K562 (cell line): ENCODE results near the gene DPEP1. TPM values are rescaled to one million over a fixed set of nuclear protein-coding genes. Genes with fewer than 3 reads are reported as not detected.
A peak's percentile ranks its signal among the peaks of the same experiment; 100 is the strongest.

Source experiments
- GABPB1 ChIP-seq: sonication (generic); formaldehyde crosslinking; IDR thresholded peaks from 2 replicates; pipeline ENCODE4 v1.8.0; 2022; ENCODE audit warnings: mild to moderate bottlenecking, missing genetic modification reagents
- NFIC ChIP-seq: fragments of 450-650 bp; IDR thresholded peaks from 2 replicates; pipeline ENCODE4 v1.6.1; 2017; ENCODE audit warnings: mild to moderate bottlenecking, inconsistent platforms
- NR2C2 ChIP-seq, 2 experiments: fragments of 200-800 bp in 1 of 2; sonication (Bioruptor generic) in 1 of 2; sonication (generic) in 1 of 2; formaldehyde crosslinking in 1 of 2; IDR thresholded peaks; 2 replicates each; pipeline versions ENCODE4 v1.6.1 to v1.8.0; 2016 to 2022; ENCODE audit warnings: mild to moderate bottlenecking in 1 of 2, missing compliant biosample characterization in 1 of 2, missing genetic modification characterization in 1 of 2, missing genetic modification reagents in 1 of 2
- ZNF584 ChIP-seq: fragments of 200-800 bp; sonication (Bioruptor generic); IDR thresholded peaks from 2 replicates; pipeline ENCODE4 v1.6.1; 2016; ENCODE audit warnings: low read depth, mild to moderate bottlenecking, missing genetic modification characterization, missing compliant biosample characterization
- polyA plus RNA-seq, 8 experiments: library from polyadenylated mRNA; depleted of rRNA in 4 of 8; stranded (reverse) in 5 of 8; unstranded in 3 of 8; fragments of >200 nt; fragmentation: Nextera tagmentation in 2 of 8; fragmentation: Illumina TruSeq in 1 of 8; extraction: Ambion mirVana in 2 of 8; extraction: Trizol in 1 of 8; gene quantifications; 2 replicates each; pipeline versions ENCODE4 v1.2.1 to v1.2.3, GENCODE V29; 2011 to 2014; ENCODE audit warnings: inconsistent platforms in 1 of 8, missing spikeins in 1 of 8
- total RNA-seq, 7 experiments: library from RNA; depleted of rRNA in 6 of 7; stranded (reverse); fragments of >200 nt in 6 of 7; fragmentation: Illumina TruSeq in 2 of 7; extraction: Trizol in 2 of 7; gene quantifications; 2 replicates each; pipeline versions ENCODE4 v1.2.1 to v1.2.3, GENCODE V29; 2011 to 2021; ENCODE audit warnings: low replicate concordance in 1 of 7
- TF ChIP-seq, protein P1 (sequence below), 2 experiments: fragments of 450-650 bp; conservative IDR thresholded peaks; 2 replicates each; pipeline ENCODE4 v1.6.1; 2017; ENCODE audit warnings: mild to moderate bottlenecking in 2 of 2, moderate library complexity in 2 of 2
- TF ChIP-seq, protein P2 (sequence below): fragments of 450-650 bp; IDR thresholded peaks from 2 replicates; pipeline ENCODE4 v1.6.1; 2016; ENCODE audit warnings: low read depth
- TF ChIP-seq, protein P3 (sequence below): fragments of 250-450 bp; sonication (Bioruptor Pico); IDR thresholded peaks from 2 replicates; pipeline ENCODE4 v1.9.0; 2021; ENCODE audit warnings: mild to moderate bottlenecking, inconsistent platforms
- TF ChIP-seq, protein P4 (sequence below): fragments of 250-450 bp; sonication (Bioruptor Pico); IDR thresholded peaks from 2 replicates; pipeline ENCODE4 v1.9.0; 2021; ENCODE audit warnings: mild to moderate bottlenecking
- TF ChIP-seq, protein P5 (sequence below): IDR thresholded peaks from 2 replicates; pipeline ENCODE4 v1.6.1; 2011; ENCODE audit not compliant: insufficient read length; ENCODE audit errors: extremely low read depth
- TF ChIP-seq, protein P6 (sequence below): fragments of 450-650 bp; formaldehyde crosslinking; conservative IDR thresholded peaks from 2 replicates; pipeline ENCODE4 v1.4.0; 2022; ENCODE audit warnings: mild to moderate bottlenecking, missing genetic modification characterization

DPEP1 gene
- total and polyA plus RNA-seq, 9 of the 15 experiments (the other 6 are each of a cell fraction or from before 2014, with no cell fraction given), result 0.14 to 0.31 (median 0.20) TPM; not detected in 6

DNA sequence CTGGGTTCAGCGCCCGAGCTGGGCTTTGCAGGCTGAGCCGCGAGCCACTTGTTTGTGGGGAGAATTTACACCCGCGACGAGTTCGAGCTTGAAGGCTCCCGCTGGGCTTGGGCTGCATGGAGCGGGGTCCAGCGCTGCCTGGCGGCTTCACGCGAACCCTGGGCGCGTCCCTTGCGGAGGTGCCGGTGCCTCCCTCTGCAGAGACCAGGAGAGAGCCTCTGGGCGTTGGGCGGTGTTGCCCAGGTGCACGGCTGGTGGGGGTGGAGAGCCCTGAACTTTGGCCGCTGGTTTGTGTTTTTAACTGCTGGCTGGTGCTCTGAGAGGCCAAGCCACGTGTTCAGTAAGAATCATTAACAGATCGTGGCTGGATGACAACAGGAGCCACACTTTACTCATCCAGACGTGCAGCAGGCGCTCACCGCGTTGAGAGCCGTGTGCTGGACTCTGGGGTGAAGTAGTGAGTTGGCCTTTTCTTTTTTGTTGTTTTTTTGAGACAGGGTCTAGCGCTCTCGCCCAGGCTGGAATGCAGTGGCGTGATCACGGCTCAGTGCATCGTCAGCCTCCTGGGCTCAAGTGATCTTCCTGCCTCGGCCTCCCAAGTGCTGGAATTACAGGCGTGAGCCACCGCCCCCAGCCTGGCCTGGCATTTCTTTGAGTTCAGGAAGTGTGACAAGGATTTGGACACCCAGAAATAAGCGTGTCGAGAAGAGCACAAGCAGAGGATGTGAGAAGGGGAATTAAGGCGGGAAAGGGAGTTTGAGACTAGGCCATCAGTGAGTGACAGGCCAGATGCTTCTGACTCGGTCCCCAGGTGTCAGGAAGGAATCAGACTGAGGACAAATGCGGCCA is 73.9 kb downstream of the DPEP1 start (continued):
- TF ChIP-seq, protein P1, sequence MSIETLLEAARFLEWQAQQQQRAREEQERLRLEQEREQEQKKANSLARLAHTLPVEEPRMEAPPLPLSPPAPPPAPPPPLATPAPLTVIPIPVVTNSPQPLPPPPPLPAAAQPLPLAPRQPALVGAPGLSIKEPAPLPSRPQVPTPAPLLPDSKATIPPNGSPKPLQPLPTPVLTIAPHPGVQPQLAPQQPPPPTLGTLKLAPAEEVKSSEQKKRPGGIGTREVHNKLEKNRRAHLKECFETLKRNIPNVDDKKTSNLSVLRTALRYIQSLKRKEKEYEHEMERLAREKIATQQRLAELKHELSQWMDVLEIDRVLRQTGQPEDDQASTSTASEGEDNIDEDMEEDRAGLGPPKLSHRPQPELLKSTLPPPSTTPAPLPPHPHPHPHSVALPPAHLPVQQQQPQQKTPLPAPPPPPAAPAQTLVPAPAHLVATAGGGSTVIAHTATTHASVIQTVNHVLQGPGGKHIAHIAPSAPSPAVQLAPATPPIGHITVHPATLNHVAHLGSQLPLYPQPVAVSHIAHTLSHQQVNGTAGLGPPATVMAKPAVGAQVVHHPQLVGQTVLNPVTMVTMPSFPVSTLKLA (conservative IDR thresholded peaks at IDR 0.05), result peak; percentile 5 to 64; a peak in 3 of 4 replicates
- TF ChIP-seq, protein P2, sequence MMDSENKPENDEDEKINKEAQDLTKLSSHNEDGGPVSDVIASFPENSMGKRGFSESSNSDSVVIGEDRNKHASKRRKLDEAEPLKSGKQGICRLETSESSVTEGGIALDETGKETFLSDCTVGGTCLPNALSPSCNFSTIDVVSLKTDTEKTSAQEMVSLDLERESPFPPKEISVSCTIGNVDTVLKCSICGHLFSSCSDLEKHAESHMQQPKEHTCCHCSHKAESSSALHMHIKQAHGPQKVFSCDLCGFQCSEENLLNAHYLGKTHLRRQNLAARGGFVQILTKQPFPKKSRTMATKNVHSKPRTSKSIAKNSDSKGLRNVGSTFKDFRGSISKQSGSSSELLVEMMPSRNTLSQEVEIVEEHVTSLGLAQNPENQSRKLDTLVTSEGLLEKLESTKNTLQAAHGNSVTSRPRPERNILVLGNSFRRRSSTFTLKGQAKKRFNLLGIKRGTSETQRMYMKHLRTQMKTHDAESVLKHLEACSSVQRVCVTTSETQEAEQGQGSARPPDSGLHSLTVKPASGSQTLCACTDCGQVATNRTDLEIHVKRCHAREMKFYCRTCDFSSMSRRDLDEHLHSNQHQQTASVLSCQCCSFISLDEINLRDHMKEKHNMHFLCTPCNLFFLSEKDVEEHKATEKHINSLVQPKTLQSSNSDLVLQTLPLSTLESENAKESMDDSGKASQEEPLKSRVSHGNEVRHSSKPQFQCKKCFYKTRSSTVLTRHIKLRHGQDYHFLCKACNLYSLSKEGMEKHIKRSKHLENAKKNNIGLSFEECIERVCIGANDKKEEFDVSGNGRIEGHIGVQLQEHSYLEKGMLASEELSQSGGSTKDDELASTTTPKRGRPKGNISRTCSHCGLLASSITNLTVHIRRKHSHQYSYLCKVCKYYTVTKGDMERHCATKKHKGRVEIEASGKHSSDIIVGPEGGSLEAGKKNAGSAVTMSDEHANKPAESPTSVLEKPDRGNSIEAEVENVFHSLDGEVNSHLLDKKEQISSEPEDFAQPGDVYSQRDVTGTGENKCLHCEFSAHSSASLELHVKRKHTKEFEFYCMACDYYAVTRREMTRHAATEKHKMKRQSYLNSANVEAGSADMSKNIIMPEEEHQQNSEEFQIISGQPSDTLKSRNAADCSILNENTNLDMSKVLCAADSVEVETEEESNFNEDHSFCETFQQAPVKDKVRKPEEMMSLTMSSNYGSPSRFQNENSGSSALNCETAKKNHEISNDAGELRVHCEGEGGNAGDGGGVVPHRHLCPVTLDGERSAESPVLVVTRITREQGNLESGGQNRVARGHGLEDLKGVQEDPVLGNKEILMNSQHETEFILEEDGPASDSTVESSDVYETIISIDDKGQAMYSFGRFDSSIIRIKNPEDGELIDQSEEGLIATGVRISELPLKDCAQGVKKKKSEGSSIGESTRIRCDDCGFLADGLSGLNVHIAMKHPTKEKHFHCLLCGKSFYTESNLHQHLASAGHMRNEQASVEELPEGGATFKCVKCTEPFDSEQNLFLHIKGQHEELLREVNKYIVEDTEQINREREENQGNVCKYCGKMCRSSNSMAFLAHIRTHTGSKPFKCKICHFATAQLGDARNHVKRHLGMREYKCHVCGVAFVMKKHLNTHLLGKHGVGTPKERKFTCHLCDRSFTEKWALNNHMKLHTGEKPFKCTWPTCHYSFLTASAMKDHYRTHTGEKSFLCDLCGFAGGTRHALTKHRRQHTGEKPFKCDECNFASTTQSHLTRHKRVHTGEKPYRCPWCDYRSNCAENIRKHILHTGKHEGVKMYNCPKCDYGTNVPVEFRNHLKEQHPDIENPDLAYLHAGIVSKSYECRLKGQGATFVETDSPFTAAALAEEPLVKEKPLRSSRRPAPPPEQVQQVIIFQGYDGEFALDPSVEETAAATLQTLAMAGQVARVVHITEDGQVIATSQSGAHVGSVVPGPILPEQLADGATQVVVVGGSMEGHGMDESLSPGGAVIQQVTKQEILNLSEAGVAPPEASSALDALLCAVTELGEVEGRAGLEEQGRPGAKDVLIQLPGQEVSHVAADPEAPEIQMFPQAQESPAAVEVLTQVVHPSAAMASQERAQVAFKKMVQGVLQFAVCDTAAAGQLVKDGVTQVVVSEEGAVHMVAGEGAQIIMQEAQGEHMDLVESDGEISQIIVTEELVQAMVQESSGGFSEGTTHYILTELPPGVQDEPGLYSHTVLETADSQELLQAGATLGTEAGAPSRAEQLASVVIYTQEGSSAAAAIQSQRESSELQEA, result no peak
- TF ChIP-seq NFIC, result no peak
- TF ChIP-seq, protein P3, sequence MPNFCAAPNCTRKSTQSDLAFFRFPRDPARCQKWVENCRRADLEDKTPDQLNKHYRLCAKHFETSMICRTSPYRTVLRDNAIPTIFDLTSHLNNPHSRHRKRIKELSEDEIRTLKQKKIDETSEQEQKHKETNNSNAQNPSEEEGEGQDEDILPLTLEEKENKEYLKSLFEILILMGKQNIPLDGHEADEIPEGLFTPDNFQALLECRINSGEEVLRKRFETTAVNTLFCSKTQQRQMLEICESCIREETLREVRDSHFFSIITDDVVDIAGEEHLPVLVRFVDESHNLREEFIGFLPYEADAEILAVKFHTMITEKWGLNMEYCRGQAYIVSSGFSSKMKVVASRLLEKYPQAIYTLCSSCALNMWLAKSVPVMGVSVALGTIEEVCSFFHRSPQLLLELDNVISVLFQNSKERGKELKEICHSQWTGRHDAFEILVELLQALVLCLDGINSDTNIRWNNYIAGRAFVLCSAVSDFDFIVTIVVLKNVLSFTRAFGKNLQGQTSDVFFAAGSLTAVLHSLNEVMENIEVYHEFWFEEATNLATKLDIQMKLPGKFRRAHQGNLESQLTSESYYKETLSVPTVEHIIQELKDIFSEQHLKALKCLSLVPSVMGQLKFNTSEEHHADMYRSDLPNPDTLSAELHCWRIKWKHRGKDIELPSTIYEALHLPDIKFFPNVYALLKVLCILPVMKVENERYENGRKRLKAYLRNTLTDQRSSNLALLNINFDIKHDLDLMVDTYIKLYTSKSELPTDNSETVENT (CRISPR knock-in tag), result no peak
- TF ChIP-seq NR2C2 (CRISPR knock-in tag; IDR thresholded peaks at IDR 0.05), result no peak
- peak; percentile 70 for TF ChIP-seq NR2C2 (tag; IDR thresholded peaks at IDR 0.05)
- TF ChIP-seq, protein P4, sequence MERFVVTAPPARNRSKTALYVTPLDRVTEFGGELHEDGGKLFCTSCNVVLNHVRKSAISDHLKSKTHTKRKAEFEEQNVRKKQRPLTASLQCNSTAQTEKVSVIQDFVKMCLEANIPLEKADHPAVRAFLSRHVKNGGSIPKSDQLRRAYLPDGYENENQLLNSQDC, result no peak
- TF ChIP-seq, protein P5, sequence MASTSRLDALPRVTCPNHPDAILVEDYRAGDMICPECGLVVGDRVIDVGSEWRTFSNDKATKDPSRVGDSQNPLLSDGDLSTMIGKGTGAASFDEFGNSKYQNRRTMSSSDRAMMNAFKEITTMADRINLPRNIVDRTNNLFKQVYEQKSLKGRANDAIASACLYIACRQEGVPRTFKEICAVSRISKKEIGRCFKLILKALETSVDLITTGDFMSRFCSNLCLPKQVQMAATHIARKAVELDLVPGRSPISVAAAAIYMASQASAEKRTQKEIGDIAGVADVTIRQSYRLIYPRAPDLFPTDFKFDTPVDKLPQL, result no peak
- TF ChIP-seq ZNF584 (CRISPR knock-in tag), result no peak
- TF ChIP-seq, protein P6, sequence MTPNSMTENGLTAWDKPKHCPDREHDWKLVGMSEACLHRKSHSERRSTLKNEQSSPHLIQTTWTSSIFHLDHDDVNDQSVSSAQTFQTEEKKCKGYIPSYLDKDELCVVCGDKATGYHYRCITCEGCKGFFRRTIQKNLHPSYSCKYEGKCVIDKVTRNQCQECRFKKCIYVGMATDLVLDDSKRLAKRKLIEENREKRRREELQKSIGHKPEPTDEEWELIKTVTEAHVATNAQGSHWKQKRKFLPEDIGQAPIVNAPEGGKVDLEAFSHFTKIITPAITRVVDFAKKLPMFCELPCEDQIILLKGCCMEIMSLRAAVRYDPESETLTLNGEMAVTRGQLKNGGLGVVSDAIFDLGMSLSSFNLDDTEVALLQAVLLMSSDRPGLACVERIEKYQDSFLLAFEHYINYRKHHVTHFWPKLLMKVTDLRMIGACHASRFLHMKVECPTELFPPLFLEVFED (CRISPR knock-in tag), result no peak
- TF ChIP-seq GABPB1 (CRISPR knock-in tag), result peak; percentile 46; the same call in 1 of the 2 replicates
